Epithelial cell of esophagus (primary cell): ENCODE measurements around the gene KL.
A peak's percentile ranks its signal among the peaks of the same experiment; 100 is the strongest.

Experiments
- DNase-seq: peaks from one replicate; pipeline ENCODE4 v3.0.0; 2010; ENCODE audit warnings: low read depth
- H3K4me3 ChIP-seq: 2 replicates; pipeline ENCODE4 v1.5.1; 2011; ENCODE audit warnings: mild to moderate bottlenecking, low read length, control low read depth
- CTCF ChIP-seq: IDR thresholded peaks from 2 replicates; pipeline ENCODE4 v1.5.1; 2011; ENCODE audit warnings: low read depth, mild to moderate bottlenecking, low read length, control low read depth, inconsistent platforms; ENCODE audit not compliant: insufficient read depth; ENCODE audit errors: missing control alignments

Gene KL

GRCh38 chr13:32988608-32989289 lies 27.5 kb upstream of the KL start:
- no peak overlapping the region for H3K4me3 ChIP-seq
- no peak for DNase-seq
- TF ChIP-seq CTCF = no peak

- no peak overlapping the region for H3K4me3 ChIP-seq
- DNase-seq = no peak
- TF ChIP-seq CTCF = no peak
Measured at GRCh38 chr13:32989290-32989667, 26.9 kb upstream of the KL start.

- no peak overlapping the region for H3K4me3 ChIP-seq
- TF ChIP-seq CTCF = no peak
- peak; percentile 10 for DNase-seq
Measured at GRCh38 chr13:32989942-32990341, 26.3 kb upstream of the KL start.

GRCh38 chr13:32993145-32993544 lies 23.1 kb upstream of the KL start:
- no peak for TF ChIP-seq CTCF
- DNase-seq = no peak
- no peak overlapping the region for H3K4me3 ChIP-seq

GRCh38 chr13:32997399-32997798 lies 18.8 kb upstream of the KL start:
- TF ChIP-seq CTCF = no peak
- no peak overlapping the region for H3K4me3 ChIP-seq
- DNase-seq = no peak

GRCh38 chr13:32998966-32999365 lies 17.3 kb upstream of the KL start:
- DNase-seq = no peak
- no peak overlapping the region for H3K4me3 ChIP-seq
- no peak for TF ChIP-seq CTCF

- no peak for DNase-seq
- no peak overlapping the region for H3K4me3 ChIP-seq
- no peak for TF ChIP-seq CTCF
Measured at GRCh38 chr13:33000365-33000764, 15.9 kb upstream of the KL start.
